Measurements from ENCODE around the gene XPO1.

Gene XPO1

DNA sequence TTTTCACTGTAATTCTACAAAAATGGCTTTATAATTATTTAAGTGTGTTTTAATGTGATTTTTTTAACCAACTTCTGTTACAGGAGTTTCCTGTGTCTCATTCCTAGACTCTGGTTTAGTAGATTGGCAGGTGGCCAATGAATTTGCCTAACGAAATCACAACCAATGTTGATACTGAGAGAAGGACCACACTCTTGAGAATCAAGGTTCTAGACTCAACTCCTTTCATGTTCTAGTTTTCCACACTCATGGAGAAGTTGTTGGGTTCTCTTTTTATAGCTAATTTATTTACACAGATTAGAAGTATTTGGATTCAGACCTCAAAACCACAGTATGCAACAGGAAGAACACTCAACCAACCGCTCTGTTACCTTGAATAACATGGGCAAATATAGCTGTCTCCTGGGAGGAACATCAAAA lies 44.6 kb downstream of the XPO1 start:
- H3K27ac ChIP-seq, result peak overlapping the region; percentile 6; the same call in 1 of the 2 replicates
- TF ChIP-seq, protein P1, sequence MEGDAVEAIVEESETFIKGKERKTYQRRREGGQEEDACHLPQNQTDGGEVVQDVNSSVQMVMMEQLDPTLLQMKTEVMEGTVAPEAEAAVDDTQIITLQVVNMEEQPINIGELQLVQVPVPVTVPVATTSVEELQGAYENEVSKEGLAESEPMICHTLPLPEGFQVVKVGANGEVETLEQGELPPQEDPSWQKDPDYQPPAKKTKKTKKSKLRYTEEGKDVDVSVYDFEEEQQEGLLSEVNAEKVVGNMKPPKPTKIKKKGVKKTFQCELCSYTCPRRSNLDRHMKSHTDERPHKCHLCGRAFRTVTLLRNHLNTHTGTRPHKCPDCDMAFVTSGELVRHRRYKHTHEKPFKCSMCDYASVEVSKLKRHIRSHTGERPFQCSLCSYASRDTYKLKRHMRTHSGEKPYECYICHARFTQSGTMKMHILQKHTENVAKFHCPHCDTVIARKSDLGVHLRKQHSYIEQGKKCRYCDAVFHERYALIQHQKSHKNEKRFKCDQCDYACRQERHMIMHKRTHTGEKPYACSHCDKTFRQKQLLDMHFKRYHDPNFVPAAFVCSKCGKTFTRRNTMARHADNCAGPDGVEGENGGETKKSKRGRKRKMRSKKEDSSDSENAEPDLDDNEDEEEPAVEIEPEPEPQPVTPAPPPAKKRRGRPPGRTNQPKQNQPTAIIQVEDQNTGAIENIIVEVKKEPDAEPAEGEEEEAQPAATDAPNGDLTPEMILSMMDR (IDR thresholded peaks at IDR 0.05), result no peak
- TF ChIP-seq ZFX (IDR thresholded peaks at IDR 0.05; ENCODE audit: borderline replicate concordance), result no peak

DNA sequence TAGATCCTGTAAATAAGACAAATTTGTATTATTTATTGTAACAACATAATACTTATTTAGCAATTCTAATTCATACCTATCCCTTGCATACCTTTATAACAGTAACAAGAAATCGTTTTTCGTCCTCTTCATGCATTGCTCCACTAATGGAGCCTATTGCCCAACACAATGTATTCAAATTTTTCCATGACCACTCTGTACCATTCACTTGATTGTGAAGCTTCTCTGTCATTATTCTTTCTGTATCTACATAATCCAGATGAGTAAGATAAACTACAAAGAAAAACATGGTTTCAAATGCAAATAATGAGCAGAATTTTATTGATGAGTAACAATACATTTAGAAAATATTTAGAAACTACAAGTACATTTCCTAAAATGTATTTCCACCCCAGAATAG lies 45.7 kb downstream of the XPO1 start:
- no peak overlapping the region for H3K27ac ChIP-seq
- TF ChIP-seq, protein P1 (IDR thresholded peaks at IDR 0.05), result no peak
- TF ChIP-seq ZFX (IDR thresholded peaks at IDR 0.05; ENCODE audit: borderline replicate concordance), result no peak

DNA sequence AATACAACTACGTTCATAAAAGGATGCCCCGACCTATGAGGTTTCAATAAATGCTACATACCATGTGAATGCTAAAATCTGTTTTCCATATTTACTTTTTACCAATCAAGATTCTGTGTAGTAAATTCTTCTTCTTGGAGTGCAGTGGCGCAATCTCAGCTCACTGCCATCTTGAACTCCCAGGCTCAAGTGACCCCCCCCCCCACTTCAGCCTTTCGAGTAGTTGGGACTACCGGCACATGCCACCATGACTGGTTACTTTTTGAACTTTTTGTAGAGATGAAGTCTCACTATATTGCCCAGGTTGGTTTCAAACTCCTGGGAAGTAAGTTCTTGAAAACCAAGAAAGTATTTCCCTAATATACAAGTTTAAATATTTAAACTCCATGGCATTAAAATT lies 52.9 kb downstream of the XPO1 start:
- H3K27ac ChIP-seq, result no peak overlapping the region
- TF ChIP-seq ZFX (IDR thresholded peaks at IDR 0.05; ENCODE audit: borderline replicate concordance), result no peak
- TF ChIP-seq, protein P1 (IDR thresholded peaks at IDR 0.05), result no peak

DNA sequence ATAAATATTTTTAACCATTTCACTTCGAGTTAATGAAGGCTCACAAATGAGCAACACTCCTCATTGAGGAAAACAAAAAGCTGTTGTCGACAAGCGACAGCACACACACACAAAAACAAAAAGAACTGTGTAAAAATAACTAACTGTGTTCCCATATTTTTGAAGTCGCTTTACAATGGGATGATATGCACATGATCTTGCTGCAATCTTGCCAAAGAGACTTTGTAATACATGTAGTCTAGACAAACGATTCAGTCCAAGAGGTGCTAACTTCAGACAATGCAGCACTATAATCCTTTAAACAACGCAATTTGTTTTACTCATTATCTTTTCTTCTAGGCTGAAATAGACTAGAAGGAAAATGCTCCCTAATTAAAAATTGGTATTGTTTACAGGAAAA lies 60.1 kb downstream of the XPO1 start:
- peak overlapping the region; percentile 14; the same call in 1 of the 2 replicates for H3K27ac ChIP-seq

DNA sequence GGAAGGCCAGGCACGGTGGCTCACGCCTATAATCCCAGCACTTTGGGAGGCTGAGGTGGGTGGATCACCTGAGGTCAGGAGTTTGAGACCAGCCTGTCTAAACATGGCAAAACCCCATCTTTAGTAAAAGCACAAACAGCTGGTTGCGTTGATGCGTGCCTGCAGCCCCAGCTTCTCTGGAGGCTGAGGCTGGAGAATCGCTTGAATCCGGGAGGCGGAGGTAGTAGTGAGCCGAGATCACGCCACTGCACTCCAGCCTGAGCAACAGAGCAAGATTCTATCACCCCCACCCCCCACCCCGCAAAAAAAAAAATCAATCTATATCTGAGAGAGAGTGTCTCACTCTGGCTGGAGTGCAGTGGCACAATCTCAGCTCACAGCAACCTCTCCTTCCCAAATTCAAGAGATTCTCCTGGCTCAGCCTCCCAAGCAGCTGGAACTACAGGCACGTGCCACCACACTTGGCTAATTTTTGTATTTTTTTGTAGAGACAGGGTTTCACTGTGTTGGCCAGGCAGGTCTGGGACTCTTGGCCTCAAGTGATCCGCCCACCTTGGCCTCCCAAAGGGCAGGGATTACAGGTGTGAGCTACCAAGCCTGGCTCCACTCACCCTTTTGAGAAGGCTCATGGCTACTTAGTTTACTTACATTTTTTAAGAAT lies 61.1 kb downstream of the XPO1 start:
- H3K27ac ChIP-seq, result peak overlapping the region; percentile 14

More for the DNA sequence above, 60.1 kb downstream of the XPO1 start:
- TF ChIP-seq, protein P1 (IDR thresholded peaks at IDR 0.05), result no peak
- no peak for TF ChIP-seq ZFX (IDR thresholded peaks at IDR 0.05; ENCODE audit: borderline replicate concordance)

DNA sequence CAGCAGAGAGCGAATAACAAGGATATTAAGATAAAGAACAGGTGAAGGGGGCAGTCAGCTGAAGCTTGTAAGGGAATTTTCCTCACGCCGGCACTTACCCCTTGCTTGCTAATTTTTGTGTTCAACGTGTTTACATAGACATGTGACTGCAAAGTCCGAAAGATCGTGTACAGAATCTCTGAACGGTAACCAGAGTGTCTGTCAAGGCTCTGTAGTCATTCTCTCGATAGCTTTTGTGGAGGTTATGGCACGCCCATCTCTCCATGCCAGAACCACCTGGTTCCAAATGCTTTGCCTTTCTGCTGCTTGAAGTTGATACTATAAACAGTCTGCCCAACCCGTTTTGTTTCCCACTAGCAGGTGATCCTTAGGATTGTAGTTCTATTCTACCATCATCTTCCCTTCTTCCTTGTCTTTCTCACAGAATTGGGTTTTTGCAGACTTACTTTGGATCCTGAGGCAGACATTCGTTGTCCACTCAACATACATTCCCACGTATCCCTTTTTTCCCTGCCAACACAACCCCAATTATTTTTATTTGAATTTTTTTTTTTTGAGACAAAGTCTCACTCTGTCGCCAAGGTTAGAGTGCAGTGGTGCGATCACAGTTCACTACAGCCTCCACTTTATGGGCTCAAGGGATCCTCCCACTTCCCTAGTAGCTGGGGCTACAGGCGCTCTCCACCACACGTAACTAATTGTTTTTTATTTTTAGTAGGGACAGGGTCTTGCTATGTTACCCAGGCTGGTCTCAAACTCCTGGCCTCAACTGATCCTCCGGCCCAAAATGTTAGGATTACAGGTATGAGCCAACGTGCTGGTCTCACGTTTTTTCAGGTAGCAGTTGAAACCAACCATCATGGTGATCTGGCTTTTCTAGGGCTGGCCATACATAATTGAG lies 66.0 kb downstream of the XPO1 start:
- peak overlapping the region; percentile 91 for H3K27ac ChIP-seq
- TF ChIP-seq, protein P1 (IDR thresholded peaks at IDR 0.05), result no peak
- no peak for TF ChIP-seq ZFX (IDR thresholded peaks at IDR 0.05; ENCODE audit: borderline replicate concordance)

DNA sequence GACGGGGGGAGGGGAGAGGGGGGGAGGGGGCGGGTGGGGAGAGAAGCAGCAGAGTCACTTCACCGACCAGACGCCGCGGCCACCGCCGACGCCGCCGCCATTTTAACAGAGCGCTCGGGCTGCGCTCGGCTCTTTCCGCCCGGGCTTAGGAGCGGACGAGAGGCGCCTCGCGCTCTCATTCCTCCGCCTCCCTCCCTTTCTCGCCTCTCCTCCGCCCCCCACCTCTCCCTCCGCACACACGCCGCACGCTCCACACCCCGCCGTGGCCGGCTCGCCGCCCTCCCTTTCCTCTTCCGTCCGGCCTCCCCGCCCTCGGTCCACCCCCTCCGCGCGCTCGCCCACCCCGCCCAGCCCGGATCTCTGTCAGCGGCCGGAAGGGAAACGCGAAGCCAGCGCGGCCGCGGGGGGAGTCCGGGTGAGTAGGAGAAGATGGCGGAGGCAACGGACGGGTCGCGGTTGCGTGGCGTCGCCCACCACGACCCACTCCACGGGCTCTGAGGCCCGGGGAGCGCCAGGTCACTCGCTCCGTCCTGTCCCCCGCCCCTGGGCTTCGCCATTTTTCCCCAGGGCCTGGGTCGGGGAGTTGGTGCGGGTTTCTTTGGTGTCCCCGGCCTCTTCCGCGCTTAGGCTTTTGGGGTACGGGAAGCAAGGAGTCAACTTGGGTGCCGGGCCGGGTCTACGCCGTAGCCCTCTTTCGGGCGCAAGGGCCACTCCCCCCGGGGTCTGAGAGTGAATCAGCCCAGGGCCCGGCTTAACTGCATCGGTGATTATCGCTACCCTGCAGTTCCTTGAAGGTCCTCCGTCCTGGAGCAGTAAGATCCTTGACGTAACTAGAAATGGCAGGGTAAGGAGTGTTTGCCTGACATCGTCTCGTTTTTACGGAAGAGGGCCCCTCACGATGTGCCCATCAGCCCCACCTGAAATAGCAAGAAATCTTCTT lies 66.9 kb downstream of the XPO1 start, which contains the start of gene USP34:
TSS of gene USP34 (minus strand) at position 123 of the 940 bp plus-strand sequence. CDS start 395 bp downstream, outside the sequence.
- no peak for TF ChIP-seq ZFX (IDR thresholded peaks at IDR 0.05; ENCODE audit: borderline replicate concordance)
- TF ChIP-seq, protein P1 (IDR thresholded peaks at IDR 0.05), result no peak
- H3K27ac ChIP-seq, result peak within 1 kb of the TSS; percentile 91

Data from 22Rv1 (cell line).